HG03439 (cell line): Measurements from ENCODE around the gene WDR45B.
"Not testable (repeated sequence)": the region's sequence is repeated elsewhere in the genome, so short reads cannot be mapped to it uniquely, and the experiment has no call there.

Experiments used
- ATAC-seq: cut with Tn5 transposase; IDR thresholded peaks from one replicate; pipeline ENCODE4 v1.9.1; 2021; ENCODE audit warnings: mild to moderate bottlenecking, moderate library complexity; ENCODE audit not compliant: unreplicated experiment

The WDR45B gene

DNA sequence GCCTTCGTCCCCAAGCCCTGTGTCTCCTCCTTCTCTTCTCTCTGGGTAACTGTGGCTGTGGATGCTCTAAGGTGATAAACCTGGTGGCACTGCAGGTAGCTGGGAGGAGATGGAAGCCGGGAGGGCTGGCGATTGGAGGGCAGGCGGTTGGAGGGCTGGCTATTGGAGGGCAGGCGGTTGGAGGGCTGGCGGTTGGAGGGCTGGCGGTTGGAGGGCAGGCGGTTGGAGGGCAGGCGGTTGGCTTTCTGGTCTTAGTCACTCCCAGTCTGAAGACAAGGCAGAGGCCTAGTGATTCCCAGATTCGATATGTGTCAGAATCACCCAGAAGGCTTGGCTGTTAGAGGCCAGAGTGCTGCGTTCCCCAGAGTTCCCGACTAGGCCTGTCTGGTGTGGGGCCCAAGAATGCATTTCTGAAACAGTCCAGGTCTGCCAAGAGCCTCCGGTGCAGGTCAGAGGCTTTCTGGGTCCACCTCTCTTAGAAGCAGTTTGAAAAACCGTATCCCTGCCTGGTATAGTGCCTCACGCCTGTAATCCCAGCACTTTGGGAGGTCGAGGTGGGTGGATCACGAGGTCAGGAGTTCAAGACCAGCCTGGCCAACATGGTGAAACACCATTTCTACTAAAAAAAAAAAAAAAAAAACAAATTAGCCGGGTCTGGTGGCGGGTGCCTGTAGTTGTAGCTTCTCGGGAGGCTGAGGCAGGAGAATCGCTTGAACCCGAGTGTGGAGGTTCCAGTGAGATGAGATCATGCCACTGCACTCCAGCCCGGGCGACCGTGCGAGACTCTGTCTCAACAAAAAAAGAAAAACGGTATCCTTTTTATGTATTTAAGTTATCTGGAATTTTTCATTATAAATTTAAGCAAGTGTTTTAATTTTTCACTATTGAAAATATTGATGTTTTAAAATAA, 59.7 kb downstream of the WDR45B start:
- no peak for ATAC-seq

- ATAC-seq = no peak
Observed at GRCh38 chr17:82587234-82588086, 60.8 kb downstream of the WDR45B start.

GRCh38 chr17:82586576-82587233, 61.5 kb downstream of the WDR45B start:
- no peak for ATAC-seq

- ATAC-seq = not testable (repeated sequence)
Observed at GRCh38 chr17:82585935-82586575, 62.2 kb downstream of the WDR45B start.

DNA sequence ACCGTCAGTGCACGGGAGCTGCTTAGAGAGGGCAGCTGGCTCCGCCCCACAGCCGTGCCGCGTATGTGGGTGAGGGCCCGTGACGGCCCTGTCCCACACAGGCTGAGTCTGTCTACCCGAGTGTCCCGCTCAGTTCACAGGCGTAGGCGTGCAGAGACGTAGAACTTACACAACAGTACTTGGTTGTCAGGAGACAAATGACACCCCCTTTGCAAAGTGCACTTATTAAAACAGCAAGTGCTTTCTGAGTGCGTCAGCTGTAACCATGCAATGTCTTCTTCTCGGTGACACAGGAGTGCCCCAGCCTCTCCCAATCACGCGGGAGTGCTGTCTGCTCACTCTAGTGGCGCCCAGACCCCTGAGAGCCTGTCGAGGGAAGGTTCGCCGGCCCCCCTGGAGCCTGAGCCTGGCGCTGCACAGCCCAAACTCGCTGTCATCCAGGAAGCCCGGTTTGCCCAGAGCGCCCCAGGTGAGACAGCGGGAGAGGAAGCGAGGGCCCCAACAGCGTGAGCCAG, 64.5 kb downstream of the WDR45B start:
- ATAC-seq = no peak

DNA sequence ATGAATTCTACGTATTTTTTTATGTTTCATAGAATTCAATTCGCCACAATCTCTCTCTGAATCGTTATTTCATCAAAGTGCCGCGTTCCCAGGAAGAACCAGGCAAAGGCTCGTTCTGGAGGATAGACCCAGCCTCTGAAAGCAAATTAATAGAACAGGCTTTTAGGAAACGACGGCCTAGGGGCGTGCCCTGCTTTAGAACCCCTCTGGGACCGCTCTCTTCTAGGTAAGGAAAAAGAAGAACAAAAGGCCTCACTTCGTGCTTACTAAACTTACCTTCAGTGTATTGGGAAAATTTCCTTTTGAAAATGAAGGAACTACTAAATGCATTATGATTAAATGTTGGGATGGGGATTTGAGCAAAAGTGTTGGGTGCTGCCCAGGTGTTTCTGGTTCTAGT, 65.5 kb downstream of the WDR45B start:
- no peak for ATAC-seq

GRCh38 chr17:82582213-82582612, 66.0 kb downstream of the WDR45B start:
- no peak for ATAC-seq

DNA sequence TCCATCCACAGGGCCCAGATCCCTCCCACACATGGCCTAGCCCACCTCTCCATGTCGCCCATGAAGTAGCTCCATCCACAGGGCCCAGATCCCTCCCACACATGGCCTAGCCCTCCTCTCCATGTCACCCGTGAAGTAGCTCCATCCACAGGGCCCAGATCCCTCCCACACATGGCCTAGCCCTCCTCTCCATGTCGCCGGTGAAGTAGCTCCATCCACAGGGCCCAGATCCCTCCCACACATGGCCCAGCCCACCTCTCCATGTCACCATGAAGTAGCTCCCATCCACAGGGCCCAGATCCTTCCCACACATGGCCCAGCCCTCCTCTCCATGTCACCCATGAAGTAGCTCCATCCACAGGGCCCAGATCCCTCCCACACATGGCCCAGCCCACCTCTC, 68.3 kb downstream of the WDR45B start:
- not testable (repeated sequence) for ATAC-seq

- ATAC-seq = no peak
Observed at GRCh38 chr17:82577300-82577699, 70.9 kb downstream of the WDR45B start.

DNA sequence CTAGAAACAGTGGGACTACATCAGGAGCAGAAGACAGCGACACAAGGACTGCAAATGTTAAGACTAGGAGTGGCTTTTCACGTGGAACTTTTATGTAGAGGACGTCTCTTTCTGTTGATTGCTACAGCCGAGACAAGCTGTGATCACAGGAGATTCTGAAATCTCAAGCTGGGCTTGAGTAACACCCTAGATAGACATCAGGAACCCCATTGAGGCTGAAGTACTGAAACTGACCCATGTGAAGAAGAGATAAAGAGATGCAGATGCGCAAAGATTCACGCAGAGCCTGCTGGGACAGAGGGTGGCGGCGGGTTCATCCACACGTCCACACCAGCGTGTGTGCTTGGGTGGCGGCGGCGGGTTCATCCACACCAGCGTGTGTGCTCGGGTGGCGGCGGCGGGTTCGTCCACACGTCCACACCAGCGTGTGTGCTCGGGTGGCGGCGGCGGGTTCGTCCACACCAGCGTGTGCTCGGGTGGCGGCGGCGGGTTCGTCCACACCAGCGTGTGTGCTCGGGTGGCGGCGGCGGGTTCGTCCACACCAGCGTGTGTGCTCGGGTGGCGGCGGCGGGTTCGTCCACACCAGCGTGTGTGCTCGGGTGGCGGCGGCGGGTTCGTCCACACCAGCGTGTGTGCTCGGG, 72.5 kb downstream of the WDR45B start:
- not testable (repeated sequence) for ATAC-seq

GRCh38 chr17:82574041-82574440, 74.2 kb downstream of the WDR45B start:
- ATAC-seq = no peak

DNA sequence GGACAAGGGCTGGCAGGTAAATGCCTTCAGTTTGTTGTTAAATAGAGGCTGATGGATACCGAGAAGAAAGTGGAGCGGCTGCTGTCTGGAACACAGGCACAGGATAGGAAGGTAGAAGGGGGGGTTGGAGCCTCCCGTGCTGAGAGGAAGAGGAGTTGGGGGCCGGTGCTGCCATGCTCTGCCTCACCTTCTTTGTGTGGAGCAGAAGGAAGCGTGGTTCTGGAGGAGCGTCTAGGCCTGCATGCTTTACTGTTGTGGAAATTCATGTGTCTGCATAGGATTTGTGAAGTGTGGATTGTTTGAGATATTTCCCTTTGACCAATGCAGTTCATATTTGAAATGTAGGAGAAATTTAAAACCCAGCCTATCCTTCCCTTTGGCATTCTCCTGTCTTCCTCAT, 76.4 kb downstream of the WDR45B start:
- ATAC-seq = no peak

DNA sequence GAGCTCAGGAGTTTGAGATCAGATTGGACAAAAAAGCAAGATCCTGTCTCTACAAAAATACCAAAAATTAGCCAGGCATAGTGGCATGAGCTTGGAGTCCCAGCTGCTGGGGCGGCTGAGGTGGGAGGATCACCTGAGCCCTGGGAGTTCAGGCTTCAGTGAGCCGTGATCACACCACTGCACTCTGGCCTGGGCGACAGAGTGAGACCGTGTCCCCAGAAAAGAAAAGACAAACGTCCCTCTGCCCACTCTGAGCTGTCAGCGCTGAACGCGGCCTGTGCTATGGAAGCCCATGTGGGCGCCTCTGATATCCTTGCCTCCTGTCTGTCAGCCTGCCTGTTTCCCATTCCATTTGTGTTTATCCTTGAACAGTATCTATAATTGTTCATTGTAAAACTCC, 78.0 kb downstream of the WDR45B start:
- no peak for ATAC-seq

- no peak for ATAC-seq
Observed at GRCh38 chr17:82569621-82570020, 78.6 kb downstream of the WDR45B start.

GRCh38 chr17:82568997-82569393, 79.2 kb downstream of the WDR45B start:
- no peak for ATAC-seq

DNA sequence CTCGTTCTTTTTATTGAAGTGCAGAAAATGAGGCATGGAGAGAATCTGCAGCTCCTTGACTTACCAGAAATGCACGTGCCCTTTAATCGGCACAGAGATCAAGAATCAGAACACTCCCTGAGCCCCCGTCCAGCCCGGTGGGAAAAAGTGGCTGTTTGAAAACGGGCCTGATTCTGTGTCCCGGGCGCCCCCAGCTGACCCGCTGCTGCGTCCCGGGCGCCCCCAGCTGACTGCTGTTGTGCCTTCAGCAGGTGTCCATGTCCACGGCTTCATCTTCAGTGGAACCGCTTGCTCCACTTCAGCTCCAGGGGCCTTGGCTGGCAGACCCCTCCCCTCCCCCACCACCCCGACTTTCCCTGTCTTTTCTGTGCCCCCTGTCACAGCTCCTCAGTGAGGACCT, 81.0 kb downstream of the WDR45B start:
- ATAC-seq = no peak

DNA sequence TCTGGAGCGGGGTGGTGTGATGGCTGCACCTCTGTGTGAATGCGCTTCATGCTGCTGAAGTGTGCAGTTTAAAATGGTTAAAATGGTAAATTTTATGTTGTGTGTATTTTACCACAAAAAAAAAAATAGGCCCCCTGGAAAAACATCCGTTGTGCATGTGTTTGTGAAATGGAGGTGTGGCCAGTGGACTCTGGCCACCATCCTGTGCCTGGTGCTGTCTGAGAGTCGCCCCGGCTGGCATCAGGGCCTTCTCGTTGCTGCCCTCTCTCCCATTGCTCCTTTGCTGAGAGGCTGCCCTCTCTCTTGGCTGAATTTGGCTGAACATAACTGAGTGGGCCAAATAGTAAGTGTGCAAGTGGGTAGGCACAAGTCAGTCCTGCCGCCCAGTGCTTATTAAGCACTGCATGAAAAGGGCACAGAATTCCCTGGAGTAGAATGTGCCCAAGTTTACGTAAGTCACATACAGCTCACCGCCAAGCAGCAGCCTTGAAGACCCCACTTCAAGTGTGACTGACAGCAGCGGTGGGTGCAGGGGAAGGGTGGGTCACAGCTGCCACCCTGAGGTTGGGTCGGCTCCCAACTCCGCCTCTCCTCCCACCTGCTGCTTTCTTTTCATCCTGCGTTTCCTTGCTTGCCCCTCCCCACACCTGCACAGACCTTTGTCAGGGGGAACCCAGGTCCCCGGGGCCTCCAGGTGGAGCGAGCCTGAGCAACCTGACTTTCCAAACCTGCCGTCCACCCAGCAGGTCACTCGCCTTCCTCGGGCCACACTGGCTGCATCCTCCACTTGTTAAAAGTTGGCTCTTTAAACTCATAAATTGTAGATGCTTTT, 81.9 kb downstream of the WDR45B start:
- ATAC-seq = no peak

GRCh38 chr17:82565551-82565950, 82.7 kb downstream of the WDR45B start:
- ATAC-seq = no peak
